ENCODE measurements around the gene SLK.

- TF ChIP-seq CTCF (conservative IDR thresholded peaks at IDR 0.05 in 1 of 2, IDR thresholded peaks at IDR 0.05 in 1 of 2; ENCODE audit: extremely low read depth in 1 of 2, insufficient read depth in 1 of 2, low read depth in 1 of 2, low read length in 2 of 2) (no peak), EZH2 (IDR thresholded peaks at IDR 0.05; ENCODE audit: borderline replicate concordance, low read length) (no peak)
Measured at GRCh38 chr10:103958996-103959395, 7.9 kb upstream of the SLK start.
